ENCODE measurements around the gene KRT9. TPM values are rescaled to one million over a fixed set of nuclear protein-coding genes. Genes with fewer than 3 reads are reported as not detected.
"Not testable (repeated sequence)": the region's sequence is repeated elsewhere in the genome, so short reads cannot be mapped to it uniquely, and the experiment has no call there.

Gene KRT9
- total RNA-seq, 3 donors from 2014 or later: not detected

- TF ChIP-seq CTCF (IDR thresholded peaks at IDR 0.05): no peak
- no peaks in the 10 kb centered on the region for H3K4me1 ChIP-seq (ENCODE audit: low read depth)
- peak; percentile 73 to 85 (median 79) for DNase-seq
- peak; percentile 54 for ATAC-seq
- intact Hi-C loops (cut with DNase I, micrococcal nuclease): no loop called here
- no peaks in the 10 kb centered on the region for H3K9me3 ChIP-seq
- no peaks in the 10 kb centered on the region for H3K36me3 ChIP-seq (ENCODE audit: low read depth)
- no peak overlapping the region for H3K4me3 ChIP-seq
Observed at GRCh38 chr17:41583137-41584127, 11.6 kb upstream of the KRT9 start.

- H3K4me1 ChIP-seq (ENCODE audit: low read depth); H3K36me3 ChIP-seq (ENCODE audit: low read depth); intact Hi-C loops (cut with DNase I, micrococcal nuclease): not testable (repeated sequence)
Observed at GRCh38 chr17:41582061-41582968, 10.5 kb upstream of the KRT9 start.

GRCh38 chr17:41581366-41582060 is 9.7 kb upstream of the KRT9 start:
- intact Hi-C loops (cut with DNase I, micrococcal nuclease): no loop called here
- H3K4me3 ChIP-seq: no peak overlapping the region
- ATAC-seq (no peak), DNase-seq (no peak)
- no peaks in the 10 kb centered on the region for H3K9me3 ChIP-seq
- no peaks in the 10 kb centered on the region for H3K36me3 ChIP-seq (ENCODE audit: low read depth)
- TF ChIP-seq CTCF (IDR thresholded peaks at IDR 0.05): no peak
- H3K4me1 ChIP-seq (ENCODE audit: low read depth): no peaks in the 10 kb centered on the region

More at GRCh38 chr17:41582061-41582968, 10.5 kb upstream of the KRT9 start:
- not testable (repeated sequence) for ATAC-seq, H3K4me3 ChIP-seq, H3K9me3 ChIP-seq, DNase-seq

GRCh38 chr17:41580687-41581365 is 9.0 kb upstream of the KRT9 start:
- intact Hi-C loops (cut with DNase I, micrococcal nuclease): no loop called here
- DNase-seq (no peak), ATAC-seq (no peak)
- Histone ChIP-seq H3K36me3 (ENCODE audit: low read depth) (no peaks in the 10 kb centered on the region), H3K4me3 (no peak overlapping the region), H3K4me1 (ENCODE audit: low read depth) (no peaks in the 10 kb centered on the region), H3K9me3 (no peaks in the 10 kb centered on the region)
- TF ChIP-seq CTCF (IDR thresholded peaks at IDR 0.05): no peak

- Histone ChIP-seq H3K9me3 (no peaks in the 10 kb centered on the region), H3K4me1 (ENCODE audit: low read depth) (no peaks in the 10 kb centered on the region), H3K4me3 (no peak overlapping the region), H3K36me3 (ENCODE audit: low read depth) (no peaks in the 10 kb centered on the region)
- no peak for TF ChIP-seq CTCF (IDR thresholded peaks at IDR 0.05)
- intact Hi-C loops (cut with DNase I, micrococcal nuclease): no loop called here
- DNase-seq (no peak), ATAC-seq (no peak)
Observed at GRCh38 chr17:41580244-41580575, 8.4 kb upstream of the KRT9 start.
